ENCODE data around the gene VKORC1.
A peak's percentile ranks its signal among the peaks of the same experiment; 100 is the strongest.
"Not testable (repeated sequence)": the region's sequence is repeated elsewhere in the genome, so short reads cannot be mapped to it uniquely, and the experiment has no call there.

The VKORC1 gene

GRCh38 chr16:31106509-31107464 lies 12.2 kb upstream of the VKORC1 start:
- DNase-seq, result no peak

DNA sequence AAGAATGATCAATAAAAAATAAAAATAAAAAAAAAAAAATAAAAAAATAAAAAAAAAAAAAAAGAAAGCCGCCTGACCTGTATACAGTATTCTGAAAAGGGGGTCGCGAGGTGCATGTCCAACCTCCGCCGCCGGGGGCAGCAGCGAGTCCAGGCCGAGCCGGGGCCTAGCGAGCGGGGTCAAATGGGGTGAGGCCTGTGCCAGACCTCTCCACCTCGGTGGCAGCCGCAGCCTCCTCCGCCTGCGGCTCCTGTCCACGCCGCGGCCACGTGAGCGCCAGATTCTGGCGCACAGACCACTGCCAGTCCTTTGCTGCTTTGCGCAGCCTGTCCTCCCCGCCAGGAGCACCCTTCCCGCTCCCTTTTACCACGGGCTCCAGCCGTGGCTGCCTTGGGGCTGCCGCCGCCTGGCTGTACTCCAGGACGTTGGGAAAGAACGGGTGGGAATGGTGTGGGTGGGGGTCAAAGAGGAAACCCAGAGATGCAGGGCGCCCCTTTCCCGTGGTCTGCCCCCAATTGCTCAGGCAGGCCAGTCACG lies 11.1 kb upstream of the VKORC1 start:
- peak; percentile 98 for DNase-seq

DNA sequence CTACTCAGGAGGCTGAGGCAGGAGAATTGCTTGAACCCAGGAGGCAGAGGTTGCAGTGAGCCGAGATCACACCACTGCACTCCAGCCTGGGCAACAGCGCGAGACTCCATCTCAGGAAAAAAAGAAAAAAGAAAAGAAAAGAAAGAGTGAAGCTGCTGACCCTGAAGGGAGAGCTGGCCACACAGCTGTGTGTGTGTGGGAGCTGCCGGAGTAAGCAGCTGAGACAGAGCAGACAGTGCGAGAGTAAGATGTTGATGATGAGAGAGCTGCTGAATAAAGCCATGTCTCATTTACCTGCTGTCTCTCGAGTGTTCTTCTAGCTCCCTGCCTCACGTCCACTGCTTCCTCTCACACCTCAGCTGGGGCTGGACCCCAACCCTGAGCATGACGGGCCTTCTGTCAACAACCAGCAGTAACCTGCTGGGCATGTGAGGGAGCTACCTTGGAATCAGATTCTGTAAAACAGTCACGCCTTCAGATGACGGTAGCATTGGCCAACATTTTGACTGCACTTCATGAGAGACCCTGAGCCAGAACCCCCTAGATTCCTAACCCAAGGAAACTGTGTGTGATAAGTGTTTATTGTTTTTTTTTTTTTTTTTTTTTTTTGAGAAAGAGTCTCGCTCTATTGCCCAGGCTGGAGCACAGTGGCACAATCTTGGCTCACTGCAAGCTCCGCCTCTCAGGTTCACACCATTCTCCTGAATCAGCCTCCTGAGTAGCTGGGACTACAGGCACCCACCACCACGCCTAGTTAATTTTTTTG lies 6.5 kb upstream of the VKORC1 start:
- DNase-seq, result not testable (repeated sequence)

DNA sequence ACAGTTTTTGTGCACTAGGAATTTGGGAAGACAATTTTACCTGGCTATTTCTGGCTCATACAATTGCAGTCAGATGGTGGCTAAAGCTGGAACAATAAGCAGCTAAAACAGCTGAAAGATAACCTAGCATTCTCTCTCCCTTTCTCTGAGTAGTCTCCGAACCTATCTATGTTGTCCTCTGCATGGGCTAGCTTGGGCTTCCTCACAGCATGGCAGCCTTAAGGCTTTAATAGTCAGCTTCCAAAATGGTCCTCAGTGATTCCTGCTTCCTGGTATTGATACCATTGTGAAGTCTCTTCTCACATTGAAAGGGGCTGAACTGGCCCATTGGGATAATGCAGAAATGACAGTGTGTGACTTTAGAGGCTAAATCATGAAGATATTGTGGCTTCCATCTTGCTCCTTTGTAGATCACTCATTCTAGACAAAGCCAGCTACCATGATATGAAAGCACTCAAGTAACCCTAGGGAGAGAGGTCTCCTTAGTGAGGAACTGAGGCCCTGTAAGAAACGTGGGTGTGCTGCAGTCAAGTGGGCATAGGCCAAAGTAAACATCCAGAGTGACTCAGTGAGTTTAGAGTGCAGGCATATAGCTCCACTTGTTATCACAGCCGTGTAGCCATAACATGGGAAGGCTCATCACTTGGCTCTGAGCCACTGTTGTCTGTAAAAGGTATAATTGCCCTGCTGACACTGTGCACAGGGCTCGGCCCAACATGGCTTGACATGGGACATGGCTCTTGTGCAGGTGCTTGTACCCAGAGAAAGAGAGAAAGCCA lies 5.5 kb upstream of the VKORC1 start:
- DNase-seq, result no peak

- DNase-seq, result no peak
These were observed 541 bp downstream of the VKORC1 start for GRCh38 chr16:31094088-31094423.

- no peak for DNase-seq
These were observed 1.4 kb downstream of the VKORC1 start for GRCh38 chr16:31093132-31093703.

GRCh38 chr16:31092330-31092729 lies 2.3 kb downstream of the VKORC1 start:
- DNase-seq, result no peak

GRCh38 chr16:31090540-31090939 lies 4.1 kb downstream of the VKORC1 start:
- no peak for DNase-seq

GRCh38 chr16:31089199-31089598 lies 5.4 kb downstream of the VKORC1 start:
- DNase-seq, result no peak

GRCh38 chr16:31088459-31089183 lies 6.0 kb downstream of the VKORC1 start, which contains the start of gene PRSS53:
Gene PRSS53, minus strand, starts transcription at chr16:31088943. Its CDS starts 134 bp downstream, at chr16:31088809.
- DNase-seq, result no peak

DNA sequence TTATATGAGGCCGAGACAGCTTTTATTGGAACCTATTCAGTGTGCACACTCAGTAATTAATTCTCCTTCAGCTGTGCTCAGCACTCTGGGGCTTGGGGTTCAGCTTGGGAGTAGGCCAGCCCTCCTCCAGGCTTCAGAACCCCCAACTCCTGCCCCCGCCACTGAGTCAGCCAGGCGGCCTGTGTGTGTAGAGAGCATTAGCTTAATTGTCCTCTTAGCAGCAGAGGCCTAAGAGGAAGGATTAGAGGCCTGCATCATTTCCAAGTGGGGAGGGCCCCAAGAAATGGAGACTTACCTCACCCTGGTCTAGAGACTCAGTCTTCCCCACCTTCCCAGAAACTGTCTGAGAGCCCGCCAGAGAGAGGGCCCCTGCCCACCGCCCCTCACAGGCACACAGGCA lies 6.6 kb downstream of the VKORC1 start:
- no peak for DNase-seq

DNA sequence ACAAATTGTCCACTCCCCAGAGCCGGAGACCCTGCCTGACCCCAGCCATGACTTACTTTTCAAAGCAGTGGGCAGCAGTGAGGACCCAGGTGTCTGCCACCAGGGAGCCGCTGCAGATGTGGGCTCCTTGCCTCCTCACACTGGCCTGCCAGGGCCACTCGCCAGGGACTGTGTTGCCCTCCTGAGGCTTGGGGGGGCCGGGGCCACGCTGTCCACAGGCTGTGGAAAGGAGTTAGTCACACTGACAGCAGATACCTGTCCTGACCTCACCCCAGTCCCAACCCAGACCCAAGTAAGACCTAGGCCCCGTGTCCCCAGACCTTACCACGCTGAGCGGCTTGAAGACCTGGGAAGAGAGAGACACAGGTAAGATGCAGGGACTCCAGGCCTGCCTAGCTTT lies 7.1 kb downstream of the VKORC1 start:
- no peak for DNase-seq

GRCh38 chr16:31086629-31086906 lies 8.0 kb downstream of the VKORC1 start:
- no peak for DNase-seq

DNA sequence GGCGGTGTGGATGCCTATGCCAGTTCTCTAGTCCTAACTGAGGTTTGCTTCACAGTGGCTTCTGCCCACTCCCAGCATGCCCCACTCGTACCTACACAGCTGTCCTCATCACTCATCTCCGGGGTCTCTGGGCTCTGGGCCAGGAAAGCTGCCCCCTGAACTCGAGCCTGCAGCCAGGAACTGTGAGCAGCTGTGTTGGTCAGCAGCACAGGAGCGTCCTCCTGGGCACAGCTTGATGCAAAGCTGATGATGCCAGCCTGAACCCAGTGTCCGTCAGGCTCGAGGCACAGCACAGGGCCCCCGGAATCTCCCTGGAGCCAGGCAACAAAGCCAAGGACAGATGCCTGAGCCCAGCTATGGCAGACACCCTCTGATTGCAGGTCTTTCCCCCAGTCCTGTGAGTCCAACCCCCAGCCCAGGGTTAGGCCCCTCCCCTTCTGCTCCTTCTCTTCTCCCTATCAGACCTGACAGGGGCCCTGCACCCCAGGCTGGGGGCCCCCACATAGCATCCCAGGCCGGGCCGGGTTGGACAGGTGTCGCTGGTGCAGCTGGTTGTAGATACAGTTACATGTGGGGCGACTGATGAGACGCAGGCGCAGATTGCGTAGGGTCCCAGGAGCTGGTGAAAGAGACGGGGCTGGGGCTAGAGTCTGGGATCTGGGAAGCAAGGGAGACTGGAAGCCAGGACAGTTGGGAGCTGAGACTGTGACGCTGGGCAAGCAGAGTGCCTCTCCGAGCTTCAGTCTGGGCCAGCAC lies 8.5 kb downstream of the VKORC1 start:
- DNase-seq, result no peak

GRCh38 chr16:31085411-31085810 lies 9.2 kb downstream of the VKORC1 start:
- no peak for DNase-seq

DNA sequence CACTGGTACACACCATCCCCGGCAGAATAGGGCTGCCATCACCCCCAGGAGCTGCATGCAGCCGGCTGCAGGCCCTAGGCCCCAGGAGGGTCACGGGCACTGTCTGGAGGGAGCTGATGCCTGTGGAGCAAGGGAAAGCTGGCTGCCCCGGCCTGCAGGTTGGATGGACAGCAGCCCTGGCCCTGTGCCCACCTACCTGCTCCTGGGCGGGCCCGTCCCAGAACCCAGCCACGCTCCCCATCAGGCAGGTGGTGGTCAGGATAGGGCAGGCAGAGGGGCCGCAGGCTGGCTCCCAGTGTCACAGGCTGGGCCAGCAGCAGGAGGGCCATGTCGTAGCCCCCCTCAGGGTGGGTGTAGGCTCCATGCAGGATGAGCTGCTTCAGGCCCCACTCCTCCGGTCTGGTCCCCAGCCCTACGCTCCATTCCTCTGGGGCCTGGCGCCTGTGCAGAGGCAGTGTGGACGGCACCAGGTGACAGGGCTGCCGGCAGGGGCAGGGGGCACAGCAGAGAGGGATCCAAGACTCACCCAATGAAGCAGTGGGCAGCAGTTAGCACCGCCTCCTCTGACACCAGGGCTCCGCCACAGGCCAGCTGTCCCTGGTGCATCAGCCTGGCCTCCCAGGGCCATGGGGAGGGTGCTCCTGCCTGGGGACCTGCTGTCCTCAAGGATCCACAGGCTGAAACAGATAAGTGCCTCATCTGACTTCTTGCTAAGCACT lies 9.9 kb downstream of the VKORC1 start:
- DNase-seq, result no peak

GRCh38 chr16:31083981-31084380 lies 10.6 kb downstream of the VKORC1 start:
- no peak for DNase-seq

- no peak for DNase-seq
These were observed 11.0 kb downstream of the VKORC1 start for GRCh38 chr16:31083556-31083955.

- DNase-seq, result no peak
These were observed 11.5 kb downstream of the VKORC1 start for GRCh38 chr16:31083081-31083480.

- no peak for DNase-seq
These were observed 12.1 kb downstream of the VKORC1 start for GRCh38 chr16:31082368-31083045.
